ENCODE data around the gene CBFB. TPM values are rescaled to one million over a fixed set of nuclear protein-coding genes. Genes with fewer than 3 reads are reported as not detected.

The CBFB gene
- total RNA-seq, result 57.0 and 57.7 TPM in 2 replicates

DNA sequence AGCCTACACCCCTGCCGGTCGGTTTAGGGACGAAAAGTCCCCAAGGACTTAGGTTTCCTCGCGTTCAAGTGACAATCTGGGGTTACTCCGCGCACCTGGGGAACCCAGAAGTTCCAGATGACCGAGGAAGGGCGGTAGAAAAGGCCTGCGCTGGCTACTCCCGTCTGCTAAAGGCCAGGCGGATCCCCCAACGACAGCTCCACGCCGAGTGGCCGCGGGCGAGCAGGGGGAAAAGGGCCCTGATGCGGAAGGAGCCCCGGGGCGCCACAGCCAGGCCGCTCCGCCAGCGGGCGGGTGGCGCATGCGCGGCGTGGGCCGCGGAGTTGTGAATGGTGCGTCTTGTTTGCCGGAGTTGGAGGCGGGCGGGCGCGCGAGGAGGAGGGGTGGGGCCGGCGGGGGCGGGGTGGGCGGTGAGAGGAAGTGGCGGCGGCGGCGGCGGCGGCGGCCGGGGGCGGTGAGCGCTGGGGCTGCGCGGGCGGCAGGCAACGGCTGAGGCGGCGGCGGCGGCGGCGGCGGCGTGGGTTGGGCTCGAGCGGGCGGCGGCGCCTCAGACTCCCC, at the start of gene CBFB:
CBFB (plus strand) TSS at position 454 of the 558 bp plus-strand sequence. CDS start 259 bp downstream, outside the sequence.

DNA sequence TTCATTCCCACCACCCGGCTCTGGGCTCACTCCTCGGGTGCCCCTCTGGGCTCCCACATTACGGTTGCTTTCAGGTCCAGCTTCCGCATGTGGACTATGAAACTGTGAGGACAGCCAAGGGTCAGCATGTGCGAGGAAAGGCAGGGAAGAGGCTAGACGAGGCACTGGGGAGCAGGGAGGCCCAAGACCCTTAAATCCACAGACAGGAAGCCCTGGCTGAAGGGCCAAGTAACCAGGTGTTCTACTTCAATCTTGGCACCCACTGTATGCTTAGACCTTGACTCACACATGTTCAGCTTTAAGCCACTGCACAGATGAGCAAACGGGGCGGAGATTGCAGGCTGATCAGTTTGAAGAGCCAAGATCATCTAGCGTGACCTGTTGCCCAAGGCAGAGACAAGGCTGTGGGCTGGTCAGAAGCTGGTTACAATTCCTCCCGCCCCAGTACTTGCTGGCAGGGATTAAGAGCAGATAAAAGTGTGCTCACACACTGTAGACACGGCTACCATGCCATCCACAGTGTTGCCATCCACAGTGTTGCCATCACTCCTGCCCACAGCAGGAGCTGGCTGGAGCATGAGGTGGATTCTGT, 40.7 kb upstream of the CBFB start, which contains the start of gene CES4A:
CES4A (plus strand) TSS at position 393 of the 592 bp plus-strand sequence; CDS start at position 577, 184 bp downstream.

DNA sequence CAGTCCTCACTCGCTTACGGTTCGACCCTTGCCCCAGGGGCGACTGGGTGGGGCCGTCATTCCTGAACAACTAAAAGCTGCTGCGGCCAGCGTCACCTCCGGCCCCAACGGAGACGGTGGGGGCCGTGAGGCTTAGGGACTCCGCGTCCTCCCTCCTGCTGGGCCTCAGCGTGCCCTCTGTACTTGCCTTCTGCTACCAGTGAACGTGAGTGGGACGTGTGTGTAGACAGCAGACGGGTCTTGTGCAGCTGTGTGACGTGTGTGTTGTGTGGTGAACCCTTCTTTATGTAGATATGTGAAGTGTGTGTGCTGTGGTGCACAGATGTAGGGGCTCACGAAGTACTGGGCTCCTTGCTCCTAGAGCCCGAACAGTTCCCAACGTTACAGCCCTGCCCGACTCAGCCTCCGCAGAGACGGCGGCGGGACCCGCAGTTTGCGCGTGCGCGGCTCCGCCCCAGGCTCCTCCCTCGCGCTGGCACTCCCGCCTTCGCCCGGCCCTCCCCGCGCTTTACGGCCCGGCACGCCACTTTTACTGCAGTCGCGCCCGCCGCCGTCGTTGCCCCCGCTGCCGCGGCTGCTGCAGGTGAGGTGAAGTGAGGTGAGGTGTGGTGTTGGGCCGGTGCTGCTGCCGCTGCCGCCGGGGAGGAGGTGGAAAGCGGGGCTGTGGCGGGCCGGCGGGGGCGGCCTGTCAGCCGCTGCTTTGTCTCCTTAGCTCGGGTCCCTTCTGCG, 80.6 kb downstream of the CBFB start, which contains the start of gene PHAF1:
PHAF1 (plus strand) TSS at position 535 of the 729 bp plus-strand sequence. CDS start 235 bp downstream, outside the sequence.

Other genes starting within 250 kb of the CBFB start
- gene TERB1, start 227.6 kb upstream of the CBFB start, total RNA-seq, result 0.07 TPM in 1 of 2 replicates, not detected in the other
- 44.5 and 47.8 TPM in 2 replicates for gene NAE1, start 198.2 kb upstream of the CBFB start, total RNA-seq
- gene CA7, start 184.7 kb upstream of the CBFB start, total RNA-seq, result not detected in 2 replicates
- 11.4 and 17.6 TPM in 2 replicates for gene PDP2, start 148.6 kb upstream of the CBFB start, total RNA-seq
- gene CDH16, start 110.3 kb upstream of the CBFB start, total RNA-seq, result not detected in 2 replicates
- 14.9 and 36.8 TPM in 2 replicates for gene RRAD, start 103.6 kb upstream of the CBFB start, total RNA-seq
- 125 and 137 TPM in 2 replicates for gene CIAO2B, start 94.7 kb upstream of the CBFB start, total RNA-seq
- 31.9 and 35.9 TPM in 2 replicates for gene CES2, start 93.6 kb upstream of the CBFB start, total RNA-seq
- 0.39 and 1.2 TPM in 2 replicates for gene CES3, start 67.9 kb upstream of the CBFB start, total RNA-seq
- 0.99 and 1.8 TPM in 2 replicates for gene CES4A, start 40.6 kb upstream of the CBFB start, total RNA-seq
- gene PHAF1, start 80.8 kb downstream of the CBFB start, total RNA-seq, result 20.0 and 22.0 TPM in 2 replicates
- gene B3GNT9, start 121.8 kb downstream of the CBFB start, total RNA-seq, result 47.2 and 55.1 TPM in 2 replicates
- gene TRADD, start 130.8 kb downstream of the CBFB start, total RNA-seq, result 18.2 and 18.9 TPM in 2 replicates
- 11.9 and 12.8 TPM in 2 replicates for gene FBXL8, start 130.8 kb downstream of the CBFB start, total RNA-seq
- 12.1 and 23.0 TPM in 2 replicates for gene HSF4, start 135.6 kb downstream of the CBFB start, total RNA-seq
- gene NOL3, start 141.4 kb downstream of the CBFB start, total RNA-seq, result 42.4 and 43.0 TPM in 2 replicates
- 16.9 and 20.5 TPM in 2 replicates for gene MATCAP1, start 154.8 kb downstream of the CBFB start, total RNA-seq
- 0.13 TPM in 1 of 2 replicates, not detected in the other for gene EXOC3L1, start 161.0 kb downstream of the CBFB start, total RNA-seq
- 44.6 and 64.7 TPM in 2 replicates for gene E2F4, start 163.0 kb downstream of the CBFB start, total RNA-seq
- 0.26 and 0.76 TPM in 2 replicates for gene ELMO3, start 170.0 kb downstream of the CBFB start, total RNA-seq
- gene TMEM208, start 198.0 kb downstream of the CBFB start, total RNA-seq, result 25.4 and 28.7 TPM in 2 replicates
- 20.7 and 36.2 TPM in 2 replicates for gene FHOD1, start 218.3 kb downstream of the CBFB start, total RNA-seq
- gene SLC9A5, start 219.8 kb downstream of the CBFB start, total RNA-seq, result 3.4 and 4.2 TPM in 2 replicates